Thyroid gland (tissue), 4 donors: ENCODE results near the gene HMOX1. TPM values are rescaled to one million over a fixed set of nuclear protein-coding genes. Genes with fewer than 3 reads are reported as not detected.

Experiments
- DNase-seq, 2 donors: peaks; one replicate each; pipeline ENCODE4 v3.0.0-alpha.2; 2019
- H3K27ac ChIP-seq, 3 donors: fragments of 200-600 bp; sonication (generic); 1 replicate in 2 of 3; 2 replicates in 1 of 3; pipeline ENCODE4 v1.5.1; 2016 to 2019; ENCODE audit warnings: mild to moderate bottlenecking in 1 of 3, moderate library complexity in 1 of 3
- H3K27me3 ChIP-seq: fragments of 200-600 bp; sonication (generic); one replicate; pipeline ENCODE4 v1.5.1; 2019
- H3K36me3 ChIP-seq, 2 donors: fragments of 200-600 bp; sonication (generic); one replicate each; pipeline ENCODE4 v1.5.1; 2016 to 2019
- H3K4me1 ChIP-seq, 2 donors: fragments of 200-600 bp; sonication (generic); one replicate each; pipeline ENCODE4 v1.5.1; 2017 to 2019
- H3K4me3 ChIP-seq, 3 donors: fragments of 200-600 bp; sonication (generic); replicated peaks in 1 of 3; 1 replicate in 2 of 3; 2 replicates in 1 of 3; pipeline ENCODE4 v1.5.1; 2016; ENCODE audit warnings: mild to moderate bottlenecking in 1 of 3
- H3K9me3 ChIP-seq: fragments of 200-600 bp; sonication (generic); one replicate; pipeline ENCODE4 v1.5.1; 2017
- POLR2A ChIP-seq, 2 donors: fragments of 450-650 bp; IDR thresholded peaks; one replicate each; pipeline ENCODE4 v1.6.1; 2017; ENCODE audit warnings: antibody characterized with exemption in 2 of 2, mild to moderate bottlenecking in 2 of 2, moderate library complexity in 1 of 2
- WGBS, 2 donors: methylation state at CpG; one replicate each; pipeline ENCODE4 v1.1.5; 2017; 5-methylcytosine and 5-hydroxymethylcytosine counted together
- intact Hi-C: fragments of 100-400 bp; cut with DNase I; formaldehyde crosslinking; loops from one replicate; pipeline ENCODE4 v1.15.1; 2023
- total RNA-seq, 4 donors: library from RNA; depleted of rRNA; stranded (reverse); fragments of >200 nt; gene quantifications; one replicate each; pipeline ENCODE4 v1.2.3, GENCODE V29; 2016
- TF ChIP-seq, protein P1 (sequence below), 6 experiments: fragments of 200-600 bp in 3 of 6; fragments of 450-650 bp in 3 of 6; sonication (generic) in 3 of 6; IDR thresholded peaks; one replicate each; pipeline ENCODE4 v1.5.1; 2016 to 2019; ENCODE audit warnings: antibody characterized with exemption in 6 of 6, mild to moderate bottlenecking in 2 of 6, inconsistent platforms in 1 of 6, moderate library complexity in 1 of 6

The HMOX1 gene
- total RNA-seq, 4 donors from 2014 or later = 5.2 to 13.0 (median 6.9) TPM

DNA sequence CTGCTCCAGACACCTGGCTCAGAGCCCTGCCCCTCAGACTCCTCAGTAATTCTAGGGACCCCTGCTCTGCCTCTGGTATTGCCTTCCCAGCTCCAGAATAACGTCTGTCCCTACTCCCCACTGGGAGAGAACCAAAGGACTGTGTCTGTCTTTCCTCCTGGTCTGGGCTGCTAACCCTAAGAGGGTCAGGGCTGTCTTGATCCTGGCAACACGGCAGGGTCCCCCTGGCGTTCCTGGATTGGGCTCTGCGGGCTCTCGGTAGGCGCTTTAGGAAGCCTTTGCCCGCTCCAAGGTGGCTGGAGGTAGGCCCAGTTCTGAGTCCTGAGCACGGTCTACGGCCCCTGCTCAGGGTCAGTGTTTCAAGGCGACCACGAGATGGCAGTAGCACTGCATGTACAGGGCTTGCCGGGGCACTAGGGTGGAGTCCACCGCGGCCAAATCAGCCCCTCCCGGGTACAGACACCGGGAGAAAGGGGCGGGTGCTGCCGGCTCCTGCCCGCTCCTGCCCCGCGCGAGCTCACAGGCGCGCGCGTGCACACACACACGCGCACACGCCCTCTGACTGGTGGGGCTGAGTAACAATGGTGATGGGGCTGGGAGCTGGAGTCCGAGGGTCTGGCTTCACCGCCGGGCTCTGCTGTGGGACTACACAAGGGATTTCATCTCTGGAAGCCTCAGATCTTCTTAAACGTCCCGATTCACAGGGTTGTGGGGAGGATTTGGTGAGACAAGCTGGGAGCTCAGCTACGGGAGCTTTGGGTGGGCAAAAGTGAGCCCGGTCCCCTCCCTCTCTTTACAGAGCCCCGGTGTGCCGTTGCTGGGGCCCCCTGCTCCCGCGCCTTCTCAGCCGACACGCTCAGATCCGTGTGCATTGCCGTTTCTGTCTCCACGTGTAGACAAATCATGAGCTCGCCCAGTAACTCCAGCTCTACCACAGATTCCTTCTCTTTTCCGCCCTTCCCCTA lies 30.1 kb upstream of the HMOX1 start:
- intact Hi-C loops = loop anchor here (2.0 to 10.0 kb wide), 3 partner anchors 74 to 271 kb away; no protein-coding TSS in a partner anchor
- Histone ChIP-seq H3K9me3 (no peaks in the 10 kb centered on the region), H3K27me3 (no peaks in the 10 kb centered on the region), H3K4me3 (peak overlapping the region in 2 of 3 donors; percentile 47 to 56), H3K4me1 (peaks cover 15 to 28% of the 10 kb centered on the region in 2 donors), H3K36me3 (peaks cover 4 to 7% of the 10 kb centered on the region in 2 donors), H3K27ac (peak overlapping the region; percentile 52 to 84 (median 82))
- 2 to 5% methylated on average over 18 to 27 of the region's 47 CpGs for WGBS, 2 donors
- TF ChIP-seq POLR2A (IDR thresholded peaks at IDR 0.05) = no peak
- TF ChIP-seq, protein P1, sequence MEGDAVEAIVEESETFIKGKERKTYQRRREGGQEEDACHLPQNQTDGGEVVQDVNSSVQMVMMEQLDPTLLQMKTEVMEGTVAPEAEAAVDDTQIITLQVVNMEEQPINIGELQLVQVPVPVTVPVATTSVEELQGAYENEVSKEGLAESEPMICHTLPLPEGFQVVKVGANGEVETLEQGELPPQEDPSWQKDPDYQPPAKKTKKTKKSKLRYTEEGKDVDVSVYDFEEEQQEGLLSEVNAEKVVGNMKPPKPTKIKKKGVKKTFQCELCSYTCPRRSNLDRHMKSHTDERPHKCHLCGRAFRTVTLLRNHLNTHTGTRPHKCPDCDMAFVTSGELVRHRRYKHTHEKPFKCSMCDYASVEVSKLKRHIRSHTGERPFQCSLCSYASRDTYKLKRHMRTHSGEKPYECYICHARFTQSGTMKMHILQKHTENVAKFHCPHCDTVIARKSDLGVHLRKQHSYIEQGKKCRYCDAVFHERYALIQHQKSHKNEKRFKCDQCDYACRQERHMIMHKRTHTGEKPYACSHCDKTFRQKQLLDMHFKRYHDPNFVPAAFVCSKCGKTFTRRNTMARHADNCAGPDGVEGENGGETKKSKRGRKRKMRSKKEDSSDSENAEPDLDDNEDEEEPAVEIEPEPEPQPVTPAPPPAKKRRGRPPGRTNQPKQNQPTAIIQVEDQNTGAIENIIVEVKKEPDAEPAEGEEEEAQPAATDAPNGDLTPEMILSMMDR (IDR thresholded peaks at IDR 0.05) = peak; percentile 73 to 99 (median 92)
- peak; percentile 94 to 95 for DNase-seq

DNA sequence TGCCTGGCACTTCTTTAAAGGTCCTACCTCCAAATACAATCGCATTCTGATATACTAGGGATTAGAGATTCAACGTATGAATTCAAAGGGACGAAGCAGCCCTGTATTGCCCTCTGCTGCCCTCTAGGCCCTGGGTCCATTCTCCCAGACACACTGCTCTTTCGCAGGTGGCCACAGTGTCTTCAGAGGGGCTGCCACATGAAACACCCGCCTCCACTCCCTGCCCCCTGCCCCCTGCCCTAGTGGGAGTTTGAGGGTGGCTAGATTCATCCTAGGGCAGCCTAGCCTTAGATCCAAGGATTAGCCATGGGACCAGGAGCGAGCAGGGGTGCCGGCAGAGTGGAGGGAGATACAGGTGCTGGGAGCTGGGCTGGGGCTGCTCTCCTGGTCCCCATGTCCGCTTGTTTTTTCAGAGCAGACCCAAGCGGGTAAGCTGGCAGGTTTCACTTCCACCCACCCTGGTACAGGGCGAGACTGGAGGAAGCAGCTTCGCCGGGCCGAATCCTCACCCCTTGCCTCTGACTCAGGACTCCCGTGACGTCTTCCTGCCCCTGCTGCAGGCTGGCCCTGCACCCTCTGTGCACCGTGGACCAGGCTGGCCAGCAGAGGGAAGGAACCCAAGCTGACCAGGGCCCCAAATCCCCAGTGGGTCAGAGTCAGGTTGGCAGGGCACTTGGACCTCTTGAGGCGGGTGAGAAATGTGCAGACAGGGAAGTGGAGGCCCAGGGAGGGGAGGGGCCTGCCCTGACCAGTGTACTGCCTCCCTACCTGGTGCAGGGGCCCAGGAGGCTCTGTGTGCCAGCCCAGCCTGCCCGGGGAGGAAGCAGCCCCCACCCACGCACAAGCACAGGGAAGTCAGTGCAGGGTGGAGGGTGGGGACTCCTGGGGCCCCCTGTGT lies 28.4 kb upstream of the HMOX1 start:
- 73 to 80% methylated on average over 15 of the region's 19 CpGs for WGBS, 2 donors
- H3K27ac ChIP-seq = no peak overlapping the region

DNA sequence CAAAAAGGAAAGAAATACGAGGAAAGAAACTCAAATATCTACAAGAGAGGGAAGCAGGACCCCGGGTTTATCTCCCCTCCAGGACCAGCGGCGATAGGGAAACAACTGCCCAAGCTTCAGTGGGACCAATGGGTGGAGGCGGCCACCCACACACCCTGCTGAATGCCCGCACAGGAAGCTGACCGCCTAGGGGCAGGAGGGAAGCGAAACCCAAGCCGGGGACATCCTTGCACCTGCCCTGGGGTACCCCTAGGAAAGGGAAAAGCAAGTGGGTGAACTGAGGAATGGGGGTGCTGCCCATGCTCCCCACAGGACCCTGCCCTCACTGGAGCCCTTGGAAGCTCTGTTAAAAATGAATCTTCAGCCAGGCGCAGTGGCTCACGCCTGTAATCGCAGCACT lies 27.6 kb upstream of the HMOX1 start:
- Histone ChIP-seq H3K36me3 (no peaks in the 10 kb centered on the region), H3K27ac (no peak overlapping the region), H3K27me3 (no peaks in the 10 kb centered on the region), H3K4me3 (no peak overlapping the region), H3K4me1 (peaks cover 15 to 28% of the 10 kb centered on the region in 2 donors), H3K9me3 (no peaks in the 10 kb centered on the region)
- TF ChIP-seq, protein P1 (IDR thresholded peaks at IDR 0.05) = no peak
- intact Hi-C loops = loop anchor here (5.0 to 10.0 kb wide), 2 partner anchors 71 to 269 kb away; no protein-coding TSS in a partner anchor
- DNase-seq = no peak
- WGBS, 2 donors = 70 to 75% methylated on average over 12 of the region's 12 CpGs

More for the DNA sequence above, 28.4 kb upstream of the HMOX1 start:
- Histone ChIP-seq H3K36me3 (peaks cover 0 to 2% of the 10 kb centered on the region in 2 donors), H3K27me3 (no peaks in the 10 kb centered on the region), H3K9me3 (no peaks in the 10 kb centered on the region), H3K4me3 (no peak overlapping the region), H3K4me1 (peaks cover 15 to 28% of the 10 kb centered on the region in 2 donors)
- DNase-seq = peak in 1 of 2 donors; percentile 40
- TF ChIP-seq POLR2A (IDR thresholded peaks at IDR 0.05) = no peak
- TF ChIP-seq, protein P1 (IDR thresholded peaks at IDR 0.05) = peak in 1 of 6 experiments; percentile 19
- intact Hi-C loops = loop anchor here (5.0 to 10.0 kb wide), 2 partner anchors 72 to 270 kb away; no protein-coding TSS in a partner anchor

DNA sequence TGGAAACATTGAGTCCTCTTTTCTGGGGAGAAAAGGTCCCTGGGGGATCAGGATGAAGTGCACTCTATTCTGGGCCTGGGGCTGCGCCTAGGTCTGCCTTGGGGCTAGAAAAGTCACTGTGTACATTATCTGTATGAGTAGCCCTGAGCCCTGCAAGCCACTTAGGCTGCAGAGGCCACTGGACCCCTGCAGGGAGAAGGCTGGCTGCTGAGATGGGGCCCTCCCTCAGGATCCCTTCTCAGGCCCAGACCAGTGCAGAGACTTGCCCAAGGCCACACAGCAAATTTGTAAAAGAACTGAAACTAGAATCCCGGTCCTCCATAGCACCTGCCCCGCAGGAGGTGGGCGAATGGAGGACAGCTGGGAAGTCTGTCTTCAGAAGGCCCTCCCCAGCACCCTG lies 26.8 kb upstream of the HMOX1 start:
- no peaks in the 10 kb centered on the region for H3K9me3 ChIP-seq
- TF ChIP-seq POLR2A (IDR thresholded peaks at IDR 0.05) = no peak
- TF ChIP-seq, protein P1 (IDR thresholded peaks at IDR 0.05) = no peak
- WGBS, 2 donors = 89 to 91% methylated on average over 4 of the region's 4 CpGs
- peaks cover 15 to 22% of the 10 kb centered on the region in 2 donors for H3K4me1 ChIP-seq
- no peaks in the 10 kb centered on the region for H3K36me3 ChIP-seq
- no peaks in the 10 kb centered on the region for H3K27me3 ChIP-seq
- intact Hi-C loops = loop anchor here (5.0 to 10.0 kb wide), 2 partner anchors 71 to 268 kb away; no protein-coding TSS in a partner anchor
- DNase-seq = no peak
- H3K27ac ChIP-seq = peak overlapping the region in 1 of 3 donors; percentile 5
- no peak overlapping the region for H3K4me3 ChIP-seq
